PC-3 (cell line): ENCODE results near the gene PDZRN4.

ENCODE experiments used
- EZH2 ChIP-seq: fragments of 300-600 bp; sonication (generic); IDR thresholded peaks from one replicate; pipeline ENCODE4 v1.6.1; 2017; ENCODE audit warnings: antibody characterized with exemption, mild to moderate bottlenecking, low read length; ENCODE audit not compliant: unreplicated experiment
- EZH2phosphoT487 ChIP-seq: fragments of 300-600 bp; sonication (generic); IDR thresholded peaks from 2 replicates; pipeline ENCODE4 v1.6.1; 2018; ENCODE audit warnings: mild to moderate bottlenecking, antibody characterized with exemption, low read length, borderline replicate concordance
- TF ChIP-seq, protein P1 (sequence below): fragments of 300-600 bp; sonication (generic); conservative IDR thresholded peaks from 2 replicates; pipeline ENCODE4 v1.5.1; 2017; ENCODE audit warnings: antibody characterized with exemption, low read depth, mild to moderate bottlenecking, low read length

DNA sequence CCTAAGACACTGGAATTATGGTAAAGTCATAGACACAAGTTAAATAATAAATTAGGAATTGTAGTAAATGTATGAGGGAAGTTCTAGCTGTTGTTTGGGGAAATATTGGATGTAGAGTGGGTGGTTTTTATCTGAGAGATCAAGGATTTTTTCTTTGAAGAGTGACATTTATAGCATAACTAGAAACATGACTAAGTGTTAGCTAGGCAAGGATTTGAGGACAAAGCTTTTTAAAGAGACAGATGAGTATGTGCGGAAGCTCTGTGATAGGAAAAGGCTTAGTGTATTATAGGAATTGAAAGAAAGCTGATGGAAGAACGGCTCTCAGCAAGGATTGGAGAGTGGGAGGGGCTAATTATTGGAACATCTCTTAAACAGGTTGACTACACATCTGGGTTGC is 24.5 kb downstream of the PDZRN4 start:
- TF ChIP-seq, protein P1, sequence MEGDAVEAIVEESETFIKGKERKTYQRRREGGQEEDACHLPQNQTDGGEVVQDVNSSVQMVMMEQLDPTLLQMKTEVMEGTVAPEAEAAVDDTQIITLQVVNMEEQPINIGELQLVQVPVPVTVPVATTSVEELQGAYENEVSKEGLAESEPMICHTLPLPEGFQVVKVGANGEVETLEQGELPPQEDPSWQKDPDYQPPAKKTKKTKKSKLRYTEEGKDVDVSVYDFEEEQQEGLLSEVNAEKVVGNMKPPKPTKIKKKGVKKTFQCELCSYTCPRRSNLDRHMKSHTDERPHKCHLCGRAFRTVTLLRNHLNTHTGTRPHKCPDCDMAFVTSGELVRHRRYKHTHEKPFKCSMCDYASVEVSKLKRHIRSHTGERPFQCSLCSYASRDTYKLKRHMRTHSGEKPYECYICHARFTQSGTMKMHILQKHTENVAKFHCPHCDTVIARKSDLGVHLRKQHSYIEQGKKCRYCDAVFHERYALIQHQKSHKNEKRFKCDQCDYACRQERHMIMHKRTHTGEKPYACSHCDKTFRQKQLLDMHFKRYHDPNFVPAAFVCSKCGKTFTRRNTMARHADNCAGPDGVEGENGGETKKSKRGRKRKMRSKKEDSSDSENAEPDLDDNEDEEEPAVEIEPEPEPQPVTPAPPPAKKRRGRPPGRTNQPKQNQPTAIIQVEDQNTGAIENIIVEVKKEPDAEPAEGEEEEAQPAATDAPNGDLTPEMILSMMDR = no peak
- no peak for TF ChIP-seq EZH2phosphoT487
- TF ChIP-seq EZH2 = no peak
